Mesenchymal stem cell (in vitro differentiated cells and primary cell): ENCODE measurements around the gene JAKMIP2. TPM values are rescaled to one million over a fixed set of nuclear protein-coding genes. Genes with fewer than 3 reads are reported as not detected.
"Not testable (repeated sequence)": the region's sequence is repeated elsewhere in the genome, so short reads cannot be mapped to it uniquely, and the experiment has no call there.

Experiments used
- DNase-seq: peaks from one replicate; pipeline ENCODE4 v3.0.0-alpha.2; 2013
- H2AFZ ChIP-seq: one replicate; pipeline ENCODE4 v1.6.1; 2013; ENCODE audit warnings: low read depth, mild to moderate bottlenecking, control low read depth, inconsistent platforms, low read length, moderate library complexity
- H2AK5ac ChIP-seq: 2 replicates; pipeline ENCODE4 v1.6.1; 2013; ENCODE audit warnings: low read length, moderate library complexity, mild to moderate bottlenecking, inconsistent platforms; ENCODE audit not compliant: severe bottlenecking
- H2BK120ac ChIP-seq: one replicate; pipeline ENCODE4 v1.6.1; 2013; ENCODE audit warnings: low read depth, mild to moderate bottlenecking, inconsistent platforms, low read length, moderate library complexity
- H2BK12ac ChIP-seq, 2 experiments: one replicate each; pipeline ENCODE4 v1.6.1; 2013; ENCODE audit warnings: inconsistent platforms in 2 of 2, low read length in 2 of 2, mild to moderate bottlenecking in 2 of 2, moderate library complexity in 2 of 2, control low read depth in 1 of 2
- H2BK15ac ChIP-seq: one replicate; pipeline ENCODE4 v1.6.1; 2013; ENCODE audit warnings: mild to moderate bottlenecking, low read depth, inconsistent platforms; ENCODE audit not compliant: poor library complexity, severe bottlenecking
- H2BK5ac ChIP-seq: 2 replicates; pipeline ENCODE4 v1.6.1; 2013; ENCODE audit warnings: low read depth, mild to moderate bottlenecking, low read length, control low read depth, inconsistent platforms; ENCODE audit not compliant: poor library complexity, severe bottlenecking
- H3K14ac ChIP-seq, 2 experiments: one replicate each; pipeline ENCODE4 v1.6.1; 2013; ENCODE audit warnings: inconsistent platforms in 2 of 2, low read length in 2 of 2, control low read depth in 1 of 2, mild to moderate bottlenecking in 1 of 2, moderate library complexity in 1 of 2
- H3K18ac ChIP-seq, 2 experiments: one replicate each; pipeline ENCODE4 v1.6.1; 2013; ENCODE audit warnings: inconsistent platforms in 2 of 2, low read length in 2 of 2, control low read depth in 1 of 2, low read depth in 1 of 2, mild to moderate bottlenecking in 1 of 2
- H3K23ac ChIP-seq, 2 experiments: one replicate each; pipeline ENCODE4 v1.6.1; 2013; ENCODE audit warnings: inconsistent platforms in 2 of 2, low read length in 2 of 2, mild to moderate bottlenecking in 2 of 2, moderate library complexity in 2 of 2, control low read depth in 1 of 2
- H3K27ac ChIP-seq: 2 replicates; pipeline ENCODE4 v1.5.1; 2013; ENCODE audit warnings: mild to moderate bottlenecking, moderate library complexity, low read length, control low read depth, inconsistent platforms; ENCODE audit not compliant: poor library complexity, severe bottlenecking
- H3K27me3 ChIP-seq, 2 experiments: 2 replicates each; pipeline versions ENCODE4 v1.6.1 to v1.7.0; 2013; ENCODE audit warnings: low read length in 2 of 2, mild to moderate bottlenecking in 2 of 2, moderate library complexity in 2 of 2, control low read depth in 1 of 2, inconsistent platforms in 1 of 2; ENCODE audit not compliant: control insufficient read depth in 1 of 2, insufficient read depth in 1 of 2
- H3K36me3 ChIP-seq, 2 experiments: 2 replicates each; pipeline versions ENCODE4 v1.6.1 to v1.7.0; 2013; ENCODE audit warnings: low read length in 2 of 2, control low read depth in 1 of 2, inconsistent platforms in 1 of 2, low read depth in 1 of 2, mild to moderate bottlenecking in 1 of 2; ENCODE audit not compliant: insufficient read depth in 2 of 2, control insufficient read depth in 1 of 2
- H3K4ac ChIP-seq, 2 experiments: one replicate each; pipeline ENCODE4 v1.6.1; 2013; ENCODE audit warnings: inconsistent platforms in 2 of 2, low read length in 2 of 2, mild to moderate bottlenecking in 2 of 2, moderate library complexity in 2 of 2, control low read depth in 1 of 2, low read depth in 1 of 2
- H3K4me1 ChIP-seq: 2 replicates; pipeline ENCODE4 v1.6.1; 2013; ENCODE audit warnings: low read depth, low read length, control low read depth; ENCODE audit not compliant: control insufficient read depth, insufficient read depth
- H3K4me2 ChIP-seq: 2 replicates; pipeline ENCODE4 v1.6.1; 2013; ENCODE audit warnings: low read length, mild to moderate bottlenecking, inconsistent platforms; ENCODE audit not compliant: poor library complexity, severe bottlenecking
- H3K4me3 ChIP-seq, 2 experiments: 2 replicates each; pipeline versions ENCODE4 v1.5.1 to v1.7.0; 2013; ENCODE audit warnings: low read length in 2 of 2, mild to moderate bottlenecking in 2 of 2, control low read depth in 1 of 2, low read depth in 1 of 2; ENCODE audit not compliant: insufficient read depth in 1 of 2
- H3K79me1 ChIP-seq: replicated peaks from 2 replicates; pipeline ENCODE4 v1.6.1; 2013; ENCODE audit warnings: mild to moderate bottlenecking, control low read depth, low read length, inconsistent platforms; ENCODE audit not compliant: poor library complexity, severe bottlenecking
- H3K9ac ChIP-seq: 2 replicates; pipeline ENCODE4 v1.7.0; 2013; ENCODE audit warnings: mild to moderate bottlenecking, low read length, moderate library complexity
- H3K9me3 ChIP-seq: 2 replicates; pipeline ENCODE4 v1.7.0; 2013; ENCODE audit warnings: mild to moderate bottlenecking, low read length; ENCODE audit not compliant: control insufficient read depth
- H4K8ac ChIP-seq: one replicate; pipeline ENCODE4 v1.6.1; 2013; ENCODE audit warnings: inconsistent platforms, mild to moderate bottlenecking, low read length, moderate library complexity
- H4K91ac ChIP-seq: one replicate; pipeline ENCODE4 v1.6.1; 2013; ENCODE audit warnings: mild to moderate bottlenecking, low read length, inconsistent platforms
- WGBS: methylation state at CpG from one replicate; pipeline ENCODE4 v1.1.7; 2013; ENCODE audit warnings: mixed read lengths; 5-methylcytosine and 5-hydroxymethylcytosine counted together
- polyA plus RNA-seq, 2 experiments: library from polyadenylated mRNA; stranded (reverse); fragments of 200-250 nt; gene quantifications; one replicate each; pipeline ENCODE4 v1.2.3, GENCODE V29; 2013

Gene JAKMIP2
- 8.8 TPM for polyA plus RNA-seq (2013, experiment 1 of 2)
- polyA plus RNA-seq (2013, experiment 2 of 2), result 9.5 TPM

DNA sequence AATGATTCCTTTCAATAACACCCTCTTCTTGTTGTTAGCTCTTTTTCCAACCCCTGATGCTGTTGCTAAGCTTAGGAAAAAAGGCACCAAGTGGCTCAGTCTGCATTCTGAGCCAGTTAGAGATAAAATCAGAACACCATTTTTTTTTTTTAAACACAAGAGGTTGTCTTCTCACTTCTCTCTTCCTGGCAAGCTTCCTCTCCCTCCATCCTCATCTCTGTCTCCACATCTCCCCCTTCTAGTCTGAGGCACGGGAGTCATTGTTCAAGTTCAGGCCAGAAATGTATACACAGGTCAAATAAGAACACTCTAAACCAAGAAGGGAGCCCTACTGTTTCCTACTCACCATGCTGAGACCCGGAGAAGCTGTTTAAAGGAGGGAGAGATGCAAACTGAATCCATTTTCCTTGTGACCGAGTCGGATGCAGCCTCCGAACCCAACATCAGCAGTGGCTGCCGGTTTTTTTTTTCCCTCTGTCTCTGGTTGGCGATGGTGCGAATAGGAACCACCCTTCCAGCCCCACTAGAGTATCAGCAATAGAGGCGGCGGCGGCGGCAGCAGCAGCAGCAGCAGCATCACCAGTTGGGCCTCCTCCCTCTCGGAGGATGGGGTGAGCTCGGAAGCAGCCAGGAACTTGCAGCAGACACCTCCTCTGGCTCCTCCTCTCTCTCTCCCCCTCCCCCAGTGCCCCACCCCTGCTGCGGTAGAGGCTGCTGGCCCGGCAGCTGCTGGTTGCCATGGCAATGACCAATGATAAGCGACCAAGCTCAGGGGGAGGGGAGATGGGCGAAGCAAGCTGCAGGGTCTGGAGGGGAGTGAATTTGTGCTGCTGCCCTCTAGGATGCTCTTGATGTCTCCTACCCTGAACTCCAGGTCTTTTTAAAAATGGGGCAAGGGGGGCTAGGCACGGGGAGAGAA is at the start of gene JAKMIP2:
TSS of gene JAKMIP2 (minus strand) at position 619 of the 919 bp plus-strand sequence. CDS start 110,922 bp downstream, outside the sequence.
- Histone ChIP-seq H2BK120ac (no peak within 1 kb of the TSS), H2AK5ac (no peak within 1 kb of the TSS), H3K9ac (peak within 1 kb of the TSS; percentile 71), H3K4me1 (peaks cover 5% of the 10 kb centered on the region), H4K8ac (no peak within 1 kb of the TSS), H4K91ac (no peak within 1 kb of the TSS), H2BK12ac (no peak within 1 kb of the TSS), H3K27ac (no peak within 1 kb of the TSS), H3K9me3 (no peaks in the 10 kb centered on the region), H3K4me3 (peak within 1 kb of the TSS in 1 of 2 experiments; percentile 74), H3K27me3 (peaks cover 0 to 4% of the 10 kb centered on the region in 2 experiments), H3K18ac (peak within 1 kb of the TSS in 1 of 2 experiments; percentile 87), H3K36me3 (no peaks in the 10 kb centered on the region), H3K4ac (no peak within 1 kb of the TSS), H3K14ac (no peak within 1 kb of the TSS), H3K23ac (no peak within 1 kb of the TSS), H2BK15ac (no peak within 1 kb of the TSS), H2AFZ (no peak within 1 kb of the TSS), H3K79me1 (no peaks in the 10 kb centered on the region), H2BK5ac (no peak within 1 kb of the TSS), H3K4me2 (peak within 1 kb of the TSS; percentile 24)
- peak; percentile 88 for DNase-seq
- under 1% methylated on average over 15 of the region's 19 CpGs for WGBS

DNA sequence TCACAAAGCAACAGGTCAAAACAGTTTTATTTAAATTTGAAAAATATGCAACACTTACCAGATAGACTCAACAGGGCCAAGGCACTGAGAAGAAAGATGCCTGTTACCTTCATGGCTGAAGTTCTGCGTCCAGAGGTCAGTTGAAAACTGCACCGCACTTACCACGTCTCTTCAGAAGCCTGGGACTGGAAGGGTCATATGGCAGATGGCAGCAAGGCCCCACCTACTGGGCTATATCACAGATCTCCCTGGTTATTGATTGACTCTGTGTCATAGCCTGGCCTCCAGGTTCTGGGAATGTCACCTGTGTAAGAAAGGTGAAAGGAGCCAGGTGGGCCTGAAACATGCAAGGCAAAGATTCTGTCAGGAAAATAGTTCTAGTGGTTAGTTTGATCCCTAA is 48.9 kb upstream of the JAKMIP2 start, which contains the start of gene SPINK1:
TSS of gene SPINK1 (minus strand) at position 207 of the 400 bp plus-strand sequence. CDS start at position 113, 94 bp downstream.
- Histone ChIP-seq H3K27me3 (peaks cover 4 to 6% of the 10 kb centered on the region in 2 experiments), H3K9ac (no peak within 1 kb of the TSS), H4K8ac (no peak within 1 kb of the TSS), H2BK120ac (no peak within 1 kb of the TSS), H2BK15ac (no peak within 1 kb of the TSS), H2BK5ac (no peak within 1 kb of the TSS), H3K79me1 (no peaks in the 10 kb centered on the region), H2AK5ac (no peak within 1 kb of the TSS), H4K91ac (no peak within 1 kb of the TSS), H2BK12ac (no peak within 1 kb of the TSS), H3K14ac (no peak within 1 kb of the TSS), H3K4me1 (no peaks in the 10 kb centered on the region), H3K4me3 (no peak within 1 kb of the TSS), H3K27ac (no peak within 1 kb of the TSS), H3K18ac (no peak within 1 kb of the TSS), H3K9me3 (no peaks in the 10 kb centered on the region), H3K4ac (no peak within 1 kb of the TSS), H3K23ac (no peak within 1 kb of the TSS), H3K36me3 (no peaks in the 10 kb centered on the region), H2AFZ (no peak within 1 kb of the TSS), H3K4me2 (no peak within 1 kb of the TSS)
- no peak for DNase-seq
- WGBS, result 98% methylated on average over 3 of the region's 3 CpGs

DNA sequence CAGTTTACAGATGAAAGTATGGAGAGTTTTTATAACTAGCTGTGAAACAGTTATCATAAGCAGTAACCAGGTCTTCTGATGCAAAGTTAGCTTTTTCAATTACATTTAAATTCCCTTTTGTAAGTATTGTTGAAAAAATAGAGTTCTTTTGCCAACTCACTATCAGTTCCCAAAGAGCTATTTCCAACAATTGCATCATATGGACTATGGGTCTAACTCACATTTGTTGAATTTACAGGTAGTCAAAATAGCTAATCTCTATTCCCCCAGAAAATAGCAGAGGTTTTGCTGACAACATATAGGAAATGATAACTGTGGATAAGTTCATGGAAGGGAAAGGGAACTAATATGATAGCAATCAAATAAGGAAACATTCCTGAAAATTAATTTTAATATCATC is 47.5 kb upstream of the JAKMIP2 start:
- Histone ChIP-seq H3K14ac (no peak overlapping the region), H3K23ac (no peak overlapping the region), H3K27ac (no peak overlapping the region), H2BK5ac (no peak overlapping the region), H3K36me3 (no peaks in the 10 kb centered on the region), H3K27me3 (peaks cover 4 to 6% of the 10 kb centered on the region in 2 experiments), H3K9ac (no peak overlapping the region), H3K79me1 (no peaks in the 10 kb centered on the region), H4K8ac (no peak overlapping the region), H2BK15ac (no peak overlapping the region), H4K91ac (no peak overlapping the region), H3K9me3 (no peaks in the 10 kb centered on the region), H2BK12ac (no peak overlapping the region), H3K4me3 (no peak overlapping the region), H3K4ac (no peak overlapping the region), H3K4me2 (no peak overlapping the region), H2AK5ac (no peak overlapping the region), H3K18ac (no peak overlapping the region), H3K4me1 (no peaks in the 10 kb centered on the region), H2BK120ac (no peak overlapping the region), H2AFZ (no peak overlapping the region)
- no peak for DNase-seq

DNA sequence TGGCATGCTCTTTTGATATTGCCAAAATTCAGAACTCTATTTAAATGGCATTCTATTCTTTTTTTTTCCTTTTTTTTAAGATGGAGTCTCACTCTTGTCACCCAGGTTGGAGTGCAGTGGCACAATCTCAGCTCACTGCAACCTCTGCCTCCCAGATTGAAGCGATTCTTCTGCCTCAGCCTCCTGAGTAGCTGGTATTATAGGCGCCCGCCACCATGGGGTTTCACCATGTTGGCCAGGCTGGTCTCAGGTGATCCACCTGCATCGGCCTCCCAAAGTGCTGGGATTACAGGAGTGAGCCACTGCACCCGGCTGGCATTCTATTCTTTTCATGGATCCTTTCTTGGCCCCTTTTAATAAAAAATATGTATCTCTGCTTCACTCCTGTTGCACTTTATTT is 44.5 kb upstream of the JAKMIP2 start:
- not testable (repeated sequence) for H3K23ac ChIP-seq, H3K4me1 ChIP-seq, H3K36me3 ChIP-seq, H3K14ac ChIP-seq, H2AK5ac ChIP-seq, DNase-seq, H3K9me3 ChIP-seq, H3K18ac ChIP-seq, H2AFZ ChIP-seq, H2BK12ac ChIP-seq, H3K9ac ChIP-seq, H3K27me3 ChIP-seq, H2BK120ac ChIP-seq, H4K91ac ChIP-seq, H3K4ac ChIP-seq, H3K4me2 ChIP-seq, H3K27ac ChIP-seq, H2BK15ac ChIP-seq, H4K8ac ChIP-seq, H2BK5ac ChIP-seq, H3K4me3 ChIP-seq, H3K79me1 ChIP-seq
- WGBS, result 85% methylated on average over 5 of the region's 5 CpGs
